ENCODE data around the gene AIMP2. TPM values are rescaled to one million over a fixed set of nuclear protein-coding genes. Genes with fewer than 3 reads are reported as not detected.
A peak's percentile ranks its signal among the peaks of the same experiment; 100 is the strongest.
"Not testable (repeated sequence)": the region's sequence is repeated elsewhere in the genome, so short reads cannot be mapped to it uniquely, and the experiment has no call there.

The AIMP2 gene
- polyA plus RNA-seq = 10 to 100 TPM; 18.8 to 39.3 (median 36.7) TPM

DNA sequence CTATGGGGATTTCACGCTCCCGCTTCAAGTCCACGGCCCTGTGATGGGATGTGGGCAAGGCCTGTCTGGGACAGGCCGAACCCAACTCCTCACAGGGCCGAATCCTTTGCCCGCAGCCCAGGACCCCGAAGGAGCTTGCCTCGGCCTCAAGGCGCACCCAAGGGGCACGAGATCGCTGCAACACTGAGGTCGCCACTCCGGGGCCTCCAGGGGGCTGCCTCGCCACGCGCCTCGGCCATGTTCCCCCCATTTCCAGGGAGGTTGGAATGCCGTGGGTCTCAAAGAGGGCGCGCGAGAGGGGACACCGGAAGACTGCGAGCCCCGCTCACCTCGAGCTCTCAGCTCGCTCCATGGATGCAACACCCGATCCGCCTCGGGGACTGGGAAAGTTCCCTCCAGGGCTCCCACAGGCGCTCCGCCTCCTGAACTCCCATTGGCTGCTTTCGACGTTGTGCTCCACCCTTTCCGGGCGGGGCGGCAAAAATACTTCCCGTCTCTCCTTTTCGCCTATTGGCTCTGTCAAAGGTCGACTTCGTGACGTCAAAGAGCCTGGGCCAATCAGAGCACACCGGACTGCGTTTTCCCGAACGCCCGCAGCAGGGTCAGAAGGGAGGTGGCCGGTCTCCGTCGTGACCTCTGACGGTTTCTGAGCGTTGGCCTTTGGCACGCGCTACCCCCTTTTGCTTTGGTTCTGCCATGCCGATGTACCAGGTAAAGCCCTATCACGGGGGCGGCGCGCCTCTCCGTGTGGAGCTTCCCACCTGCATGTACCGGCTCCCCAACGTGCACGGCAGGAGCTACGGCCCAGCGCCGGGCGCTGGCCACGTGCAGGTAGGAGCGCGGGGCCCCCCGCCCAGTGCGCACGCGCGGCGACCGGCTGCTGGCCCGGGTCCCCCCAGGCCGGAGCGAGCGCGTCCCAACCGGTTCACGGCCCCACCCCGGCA, at the start of gene AIMP2, which contains the start of gene PMS2:
Gene AIMP2, plus strand, starts transcription at position 605 of the 944 bp plus-strand sequence. Its CDS starts 92 bp downstream, at position 697.
Gene PMS2, minus strand, starts transcription at position 382 of the 944 bp plus-strand sequence. Its CDS starts 30 bp downstream, at position 352.
- H3K9me3 Mint-ChIP-seq = no peaks in the 10 kb centered on the region
- peaks cover 0 to 4% (median 0%) of the 10 kb centered on the region in 3 donors for H3K36me3 Mint-ChIP-seq
- H3K4me3 Mint-ChIP-seq = peak within 1 kb of the TSS; percentile 92 to 98 (median 94)
- H3K27ac Mint-ChIP-seq = peak within 1 kb of the TSS; percentile 85 to 96 (median 94)
- peak; percentile 95 to 96 (median 96) for DNase-seq
- peaks cover 3 to 7% (median 7%) of the 10 kb centered on the region in 3 donors for H3K27me3 Mint-ChIP-seq (ENCODE audit: low read depth in 3 of 3)
- peaks cover 20 to 37% of the 10 kb centered on the region in 2 donors for H3K4me1 Mint-ChIP-seq

DNA sequence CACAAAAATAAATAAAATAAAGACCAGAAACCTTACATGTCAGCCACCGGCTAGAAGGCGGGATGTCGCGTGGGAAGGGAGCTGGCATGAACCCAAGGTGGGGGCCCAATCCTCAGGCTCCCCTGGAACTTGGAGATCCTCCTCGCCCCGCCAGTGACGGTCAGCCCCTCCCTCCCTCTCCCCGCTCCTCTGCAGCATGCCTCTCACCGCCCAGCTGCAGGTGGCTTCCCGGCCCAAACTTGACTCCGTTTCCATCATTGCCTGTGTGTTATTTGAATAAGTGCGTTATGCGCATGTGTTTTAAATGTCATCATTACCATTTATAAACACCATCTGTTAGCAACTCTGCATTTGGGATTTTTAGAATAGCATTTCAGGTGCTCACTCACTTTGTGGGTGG, 45.9 kb upstream of the AIMP2 start:
- H3K27me3 Mint-ChIP-seq (ENCODE audit: low read depth in 3 of 3); H3K4me3 Mint-ChIP-seq; H3K4me1 Mint-ChIP-seq; H3K36me3 Mint-ChIP-seq; DNase-seq; H3K9me3 Mint-ChIP-seq; H3K27ac Mint-ChIP-seq: not testable (repeated sequence)

DNA sequence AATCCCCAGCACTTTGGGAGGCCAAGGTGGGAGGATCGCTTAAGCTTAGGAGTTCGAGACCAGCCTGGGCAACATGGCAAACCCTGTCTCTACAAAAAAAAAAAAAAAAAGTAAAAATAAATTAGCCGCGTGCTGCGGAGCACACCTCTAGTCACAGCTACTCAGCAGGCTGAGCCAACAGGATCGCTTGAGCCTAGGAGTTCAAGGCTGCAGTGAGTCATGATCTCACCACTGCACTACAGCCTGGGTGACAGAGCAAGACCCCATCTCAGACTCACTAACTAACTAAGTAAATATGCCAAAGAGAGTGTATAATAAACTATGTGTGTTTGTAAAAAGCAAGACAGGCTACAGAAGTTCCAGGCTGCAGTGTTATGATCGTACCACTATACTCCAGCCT, 45.3 kb upstream of the AIMP2 start:
- H3K9me3 Mint-ChIP-seq; DNase-seq; H3K27ac Mint-ChIP-seq; H3K36me3 Mint-ChIP-seq; H3K4me3 Mint-ChIP-seq; H3K27me3 Mint-ChIP-seq (ENCODE audit: low read depth in 3 of 3); H3K4me1 Mint-ChIP-seq: not testable (repeated sequence)

DNA sequence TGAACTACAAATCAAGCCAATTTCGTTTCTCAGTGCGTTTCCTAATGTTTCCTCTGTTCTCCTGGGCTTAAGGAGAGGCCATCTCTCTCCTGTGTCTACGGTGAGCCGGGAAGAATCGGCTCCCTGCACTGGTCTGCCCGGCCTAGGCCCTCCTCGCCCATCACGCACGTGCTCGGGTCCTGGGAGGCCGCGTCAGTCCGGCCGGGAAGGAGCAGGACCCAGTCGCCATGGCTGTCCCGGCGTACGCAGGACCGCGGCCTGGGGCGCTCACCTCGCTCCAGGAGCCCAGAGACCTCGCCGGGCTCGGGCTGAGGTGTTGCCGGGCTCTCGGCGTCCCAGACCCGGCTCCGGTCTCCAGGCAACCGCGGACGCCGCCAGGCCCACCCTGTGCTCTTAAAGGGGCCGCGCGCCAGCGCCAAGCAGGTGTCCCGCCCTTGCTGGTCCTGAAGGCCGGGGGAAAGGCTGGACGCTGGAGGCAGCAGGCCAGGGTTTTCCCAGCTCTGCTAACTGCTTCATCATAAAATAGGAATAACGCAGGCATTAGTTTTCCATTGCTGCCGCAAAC, 38.6 kb upstream of the AIMP2 start, which contains the start of gene RSPH10B:
Gene RSPH10B, minus strand, starts transcription at position 343 of the 565 bp plus-strand sequence. CDS start 3,573 bp downstream, outside the sequence.
- H3K27ac Mint-ChIP-seq; DNase-seq; H3K4me3 Mint-ChIP-seq; H3K36me3 Mint-ChIP-seq; H3K27me3 Mint-ChIP-seq (ENCODE audit: low read depth in 3 of 3); H3K4me1 Mint-ChIP-seq; H3K9me3 Mint-ChIP-seq: not testable (repeated sequence)

DNA sequence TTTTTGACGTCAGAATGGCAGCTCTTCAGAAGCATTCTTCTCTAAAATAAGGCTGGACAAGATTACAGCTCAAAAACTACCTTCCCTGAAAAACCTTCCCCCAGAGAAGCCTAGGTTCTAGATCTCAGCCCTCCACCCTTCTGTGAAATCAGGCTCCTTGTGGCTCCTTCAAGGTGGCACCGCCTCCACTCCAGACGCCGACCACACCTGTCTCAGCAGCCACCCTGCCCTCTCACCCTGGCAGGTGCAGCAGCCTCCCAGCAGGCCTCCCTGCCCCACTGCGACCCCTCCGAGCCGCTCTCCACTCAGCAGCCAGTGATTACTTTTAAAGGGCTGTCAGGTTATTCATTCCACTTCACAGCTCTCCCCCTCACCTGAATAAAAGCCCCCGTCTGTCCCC, 35.5 kb upstream of the AIMP2 start:
- H3K27me3 Mint-ChIP-seq (ENCODE audit: low read depth in 3 of 3); DNase-seq; H3K4me3 Mint-ChIP-seq; H3K36me3 Mint-ChIP-seq; H3K9me3 Mint-ChIP-seq; H3K27ac Mint-ChIP-seq; H3K4me1 Mint-ChIP-seq: not testable (repeated sequence)

DNA sequence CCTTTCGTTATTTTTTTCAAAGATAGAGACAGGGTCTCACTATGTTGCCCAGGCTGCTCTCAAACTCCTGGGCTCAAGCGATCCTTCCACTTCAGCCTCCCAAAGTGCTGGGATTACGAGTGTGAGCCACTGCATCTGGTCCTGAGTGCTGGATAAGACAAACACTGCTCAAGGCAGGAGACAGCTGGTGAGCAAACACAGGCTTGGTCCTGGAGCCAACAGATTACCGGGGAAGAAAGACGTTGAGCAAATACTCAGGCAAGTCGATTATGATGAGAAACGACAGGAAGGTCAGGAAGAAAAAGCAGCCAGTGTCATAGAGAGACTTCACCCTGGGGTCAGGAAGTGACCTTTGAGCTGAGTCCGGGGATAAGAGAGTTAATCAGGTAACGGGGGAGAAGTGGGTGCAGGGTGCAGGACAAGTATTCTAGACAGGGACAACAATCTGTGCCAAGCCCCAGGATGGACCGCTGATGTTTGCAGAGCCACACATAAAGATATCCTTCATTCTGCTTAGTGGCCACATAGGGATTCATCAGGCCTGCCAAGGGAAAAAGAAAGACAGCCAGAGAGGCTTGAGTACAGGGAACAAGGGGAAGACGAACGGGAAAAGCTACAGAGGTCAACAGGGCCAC, 29.3 kb upstream of the AIMP2 start:
- H3K4me1 Mint-ChIP-seq; H3K27ac Mint-ChIP-seq; DNase-seq; H3K9me3 Mint-ChIP-seq; H3K4me3 Mint-ChIP-seq; H3K27me3 Mint-ChIP-seq (ENCODE audit: low read depth in 3 of 3): not testable (repeated sequence)
- H3K36me3 Mint-ChIP-seq = peaks cover 3 to 12% (median 7%) of the 10 kb centered on the region in 3 donors

DNA sequence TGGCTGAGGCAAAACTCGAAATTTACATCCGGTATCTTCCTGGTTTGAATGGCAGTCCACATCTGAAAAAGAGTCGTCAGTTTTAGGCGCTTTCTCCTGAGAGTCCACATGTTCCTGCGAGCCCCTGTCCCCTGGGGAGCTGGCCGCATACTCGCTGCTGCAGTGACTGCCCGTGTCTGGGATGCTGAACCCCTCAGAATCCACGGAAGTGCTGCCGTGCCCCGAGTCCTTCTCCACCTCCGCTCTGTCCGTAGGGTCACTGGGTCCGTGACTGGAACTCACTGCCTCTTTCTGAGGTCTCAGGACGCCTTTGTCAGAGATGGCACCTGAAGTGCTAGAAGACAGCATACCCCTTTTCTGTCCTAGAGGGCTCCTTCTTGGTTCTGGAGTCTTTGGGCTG, 22.0 kb upstream of the AIMP2 start:
- not testable (repeated sequence) for H3K4me1 Mint-ChIP-seq; DNase-seq; H3K27ac Mint-ChIP-seq; H3K4me3 Mint-ChIP-seq; H3K9me3 Mint-ChIP-seq; H3K27me3 Mint-ChIP-seq (ENCODE audit: low read depth in 3 of 3)
- H3K36me3 Mint-ChIP-seq = peaks cover 12 to 34% (median 15%) of the 10 kb centered on the region in 3 donors

DNA sequence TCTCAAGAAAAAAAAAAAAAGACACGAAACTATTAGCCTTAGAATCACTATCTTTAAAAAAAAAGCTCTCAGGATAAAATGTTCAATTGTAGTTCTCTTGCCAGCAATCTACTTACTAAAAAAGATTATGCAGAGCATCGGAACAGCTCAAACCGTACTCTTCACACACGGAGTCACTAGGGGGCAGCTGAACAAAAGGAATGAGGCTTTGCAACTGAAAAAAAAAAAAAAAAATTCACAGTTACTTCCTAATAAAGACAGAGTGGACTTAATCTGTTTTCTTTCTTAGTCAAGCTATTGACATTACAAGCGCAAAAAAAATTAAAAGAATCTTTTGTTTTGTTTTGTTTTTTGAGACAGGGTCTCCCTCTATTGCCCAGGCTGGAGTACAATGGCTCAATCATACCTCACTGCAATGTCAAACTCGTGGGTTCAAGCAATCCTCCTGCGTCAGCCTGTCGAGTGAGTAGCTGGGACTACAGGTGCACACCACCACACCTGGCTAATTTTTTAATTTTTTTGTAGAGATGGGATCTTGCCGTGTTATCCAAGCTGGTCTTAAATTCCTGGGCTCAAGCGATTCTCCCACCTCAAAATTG, 11.8 kb upstream of the AIMP2 start:
- Mint-ChIP-seq H3K9me3 (no peaks in the 10 kb centered on the region), H3K4me3 (no peak overlapping the region), H3K4me1 (no peaks in the 10 kb centered on the region), H3K27me3 (ENCODE audit: low read depth in 3 of 3) (no peaks in the 10 kb centered on the region), H3K36me3 (peaks cover 9 to 31% (median 17%) of the 10 kb centered on the region in 3 donors), H3K27ac (peak overlapping the region in 1 of 6 donors; percentile 46)
- peak; percentile 47 to 64 (median 60) for DNase-seq

DNA sequence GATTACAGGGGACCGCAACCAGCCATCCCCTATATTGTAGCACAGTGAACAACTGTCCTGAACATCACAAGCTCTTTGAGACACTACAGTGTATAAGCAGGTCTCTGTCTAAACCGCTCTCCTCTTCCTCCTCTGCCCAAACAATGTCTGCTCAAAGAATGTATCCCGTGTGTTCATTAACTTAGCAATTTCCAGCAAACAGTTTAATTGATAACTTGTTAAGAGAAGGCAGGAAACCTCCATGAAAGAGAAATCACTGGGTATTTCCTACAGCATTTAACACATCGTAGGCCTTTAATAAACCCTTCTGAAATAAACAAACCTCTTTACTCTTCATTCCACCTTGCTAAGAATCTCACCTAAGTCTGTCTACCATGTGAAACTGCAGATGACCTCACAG, 1.7 kb upstream of the AIMP2 start:
- peak overlapping the region in 5 of 6 donors; percentile 13 to 83 (median 30) for H3K27ac Mint-ChIP-seq
- H3K9me3 Mint-ChIP-seq = no peaks in the 10 kb centered on the region
- H3K36me3 Mint-ChIP-seq = peaks cover 0 to 6% (median 2%) of the 10 kb centered on the region in 3 donors
- DNase-seq = no peak
- H3K4me3 Mint-ChIP-seq = peak overlapping the region; percentile 33 to 95 (median 69)
- peaks cover 3 to 7% (median 7%) of the 10 kb centered on the region in 3 donors for H3K27me3 Mint-ChIP-seq (ENCODE audit: low read depth in 3 of 3)
- peaks cover 14 to 30% of the 10 kb centered on the region in 2 donors for H3K4me1 Mint-ChIP-seq

DNA sequence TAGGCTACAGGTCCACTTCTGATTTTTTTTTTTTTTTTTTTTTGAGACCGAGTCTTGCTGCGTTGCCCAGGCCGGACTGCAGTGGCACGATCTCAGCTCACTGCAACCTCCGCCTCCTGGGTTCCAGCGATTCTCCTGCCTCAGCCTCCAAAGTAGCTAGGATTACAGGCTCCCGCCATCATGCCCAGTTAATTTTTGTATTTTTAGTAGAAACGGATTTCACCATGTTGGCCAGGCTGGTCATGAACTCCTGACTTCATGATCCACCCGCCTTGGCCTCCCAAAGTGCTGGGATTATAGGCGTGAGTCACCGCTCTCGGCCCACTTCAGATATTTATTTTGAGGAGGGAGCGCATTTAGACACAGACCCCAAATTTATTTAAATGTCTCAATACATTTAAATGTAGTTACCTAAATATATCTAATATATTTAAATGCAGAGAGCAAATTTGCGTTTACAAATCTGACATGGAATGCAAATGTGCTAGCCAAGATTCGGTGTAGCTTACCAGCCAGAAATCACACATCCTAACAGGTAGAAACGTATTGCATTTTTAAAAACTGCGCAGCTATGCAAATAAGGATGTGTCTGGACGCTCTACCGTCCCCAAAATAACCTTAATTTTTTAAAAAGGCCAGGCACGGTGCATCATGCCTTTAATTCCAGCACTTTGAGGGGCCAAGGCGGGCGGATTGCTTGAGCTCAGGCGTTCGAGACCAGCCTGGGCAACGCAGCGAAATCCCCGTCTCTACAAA, 1.1 kb upstream of the AIMP2 start:
- H3K9me3 Mint-ChIP-seq; H3K27me3 Mint-ChIP-seq (ENCODE audit: low read depth in 3 of 3); DNase-seq; H3K36me3 Mint-ChIP-seq: not testable (repeated sequence)
- Mint-ChIP-seq H3K27ac (peak overlapping the region in 3 of 6 donors; percentile 30 to 89 (median 83)), H3K4me3 (peak overlapping the region; percentile 41 to 95 (median 92)), H3K4me1 (peaks cover 19 to 36% of the 10 kb centered on the region in 2 donors)

DNA sequence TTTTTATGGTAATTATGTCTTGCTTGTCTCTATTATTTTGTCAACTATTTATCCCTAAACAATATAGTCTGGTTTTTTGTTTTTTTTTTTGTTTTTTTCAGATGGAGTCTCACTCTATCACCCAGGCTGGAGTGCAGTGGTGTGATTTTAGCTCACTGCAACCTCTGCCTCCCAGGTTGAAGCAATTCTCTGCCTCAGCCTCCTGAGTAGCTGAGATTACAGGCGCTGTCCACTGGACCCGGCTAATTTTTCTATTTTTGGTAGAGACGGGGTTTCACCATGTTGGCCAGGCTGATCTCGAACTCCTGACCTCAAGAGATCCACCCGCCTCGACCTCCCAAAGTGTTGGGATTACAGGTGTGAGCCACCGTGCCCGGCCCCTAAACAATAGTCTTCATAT, 1.3 kb downstream of the AIMP2 start:
- not testable (repeated sequence) for H3K27me3 Mint-ChIP-seq (ENCODE audit: low read depth in 3 of 3); H3K9me3 Mint-ChIP-seq; DNase-seq; H3K36me3 Mint-ChIP-seq
- H3K4me3 Mint-ChIP-seq = peak overlapping the region; percentile 66 to 95 (median 94)
- H3K27ac Mint-ChIP-seq = peak overlapping the region; percentile 27 to 94 (median 79)
- peaks cover 20 to 37% of the 10 kb centered on the region in 2 donors for H3K4me1 Mint-ChIP-seq

DNA sequence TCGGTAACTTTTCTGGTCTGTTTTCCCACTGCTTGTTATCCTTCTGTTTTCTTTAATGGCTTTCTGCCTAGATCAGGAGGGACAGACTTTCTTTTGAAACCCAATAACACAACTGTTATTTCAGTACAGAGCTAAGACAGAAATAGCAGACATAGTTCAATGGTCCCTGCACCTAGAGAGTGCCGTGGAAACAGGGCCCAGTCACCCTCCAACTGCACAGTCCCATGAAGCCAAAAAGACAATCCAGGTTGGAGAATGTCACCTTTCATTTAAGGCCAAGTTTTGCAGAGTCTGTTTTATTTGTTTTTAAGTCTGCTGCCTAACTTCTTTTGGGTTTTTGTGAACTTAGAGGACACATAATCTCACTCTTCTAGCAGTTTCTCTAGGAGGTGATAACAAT, 2.5 kb downstream of the AIMP2 start:
- peaks cover 3 to 7% (median 5%) of the 10 kb centered on the region in 3 donors for H3K27me3 Mint-ChIP-seq (ENCODE audit: low read depth in 3 of 3)
- DNase-seq = no peak
- H3K4me3 Mint-ChIP-seq = peak overlapping the region in 1 of 5 donors; percentile 21
- H3K27ac Mint-ChIP-seq = peak overlapping the region in 4 of 6 donors; percentile 20 to 44 (median 28)
- no peaks in the 10 kb centered on the region for H3K9me3 Mint-ChIP-seq
- H3K36me3 Mint-ChIP-seq = peaks cover 4 to 5% (median 4%) of the 10 kb centered on the region in 3 donors
- peaks cover 20 to 37% of the 10 kb centered on the region in 2 donors for H3K4me1 Mint-ChIP-seq
